Measurements from ENCODE around the gene NUAK2.

Gene NUAK2

DNA sequence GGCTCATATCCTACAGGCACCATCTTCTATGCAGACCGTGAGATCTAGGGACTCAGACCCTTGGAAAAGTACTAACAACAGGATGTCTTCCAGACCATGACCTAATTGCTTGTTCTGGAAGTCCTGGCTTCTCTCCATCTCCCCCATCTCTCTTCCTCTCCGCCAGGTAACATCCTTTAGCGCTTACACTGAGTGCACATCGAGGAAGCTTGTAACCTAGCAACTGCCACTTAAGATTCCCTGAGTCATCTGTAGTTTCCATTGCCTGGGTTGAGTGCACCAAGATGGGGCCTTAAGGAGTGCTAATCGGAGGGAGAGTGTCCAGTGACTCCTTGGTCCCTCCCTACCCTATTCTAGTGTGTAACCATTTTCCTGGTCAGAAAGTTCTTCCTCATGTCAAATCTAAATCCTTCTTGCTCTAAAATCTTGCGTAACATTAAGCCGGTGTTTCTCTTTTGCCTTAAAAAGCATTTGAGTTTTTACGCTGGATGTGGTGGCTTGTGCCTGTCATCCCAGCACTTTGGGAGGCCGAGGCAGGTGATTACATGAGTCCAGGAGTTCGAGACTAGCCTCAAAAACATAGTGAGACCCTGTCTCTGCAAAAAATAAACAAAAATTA, 25.5 kb upstream of the NUAK2 start:
- DNase-seq (ENCODE audit: low read depth in 2 of 2): no peak

DNA sequence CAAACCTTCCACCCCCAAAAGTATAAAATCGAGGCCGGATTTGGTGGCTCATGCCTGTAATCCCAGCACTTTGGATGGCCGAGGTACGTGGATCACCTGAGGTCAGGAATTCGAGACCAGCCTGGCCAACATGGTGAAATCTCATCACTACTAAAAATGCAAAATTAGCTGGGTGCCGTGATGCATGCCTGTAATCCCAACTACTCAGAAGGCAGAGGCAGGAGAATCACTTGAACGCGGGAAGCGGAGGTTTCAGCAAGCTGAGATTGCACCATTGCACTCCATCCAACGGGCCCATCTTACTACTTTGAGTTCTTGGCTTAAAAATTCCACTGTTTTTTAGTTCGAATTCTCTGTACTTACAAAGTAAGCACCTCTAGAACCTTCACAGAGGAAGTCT, 24.2 kb upstream of the NUAK2 start:
- no peak for DNase-seq (ENCODE audit: low read depth in 2 of 2)

DNA sequence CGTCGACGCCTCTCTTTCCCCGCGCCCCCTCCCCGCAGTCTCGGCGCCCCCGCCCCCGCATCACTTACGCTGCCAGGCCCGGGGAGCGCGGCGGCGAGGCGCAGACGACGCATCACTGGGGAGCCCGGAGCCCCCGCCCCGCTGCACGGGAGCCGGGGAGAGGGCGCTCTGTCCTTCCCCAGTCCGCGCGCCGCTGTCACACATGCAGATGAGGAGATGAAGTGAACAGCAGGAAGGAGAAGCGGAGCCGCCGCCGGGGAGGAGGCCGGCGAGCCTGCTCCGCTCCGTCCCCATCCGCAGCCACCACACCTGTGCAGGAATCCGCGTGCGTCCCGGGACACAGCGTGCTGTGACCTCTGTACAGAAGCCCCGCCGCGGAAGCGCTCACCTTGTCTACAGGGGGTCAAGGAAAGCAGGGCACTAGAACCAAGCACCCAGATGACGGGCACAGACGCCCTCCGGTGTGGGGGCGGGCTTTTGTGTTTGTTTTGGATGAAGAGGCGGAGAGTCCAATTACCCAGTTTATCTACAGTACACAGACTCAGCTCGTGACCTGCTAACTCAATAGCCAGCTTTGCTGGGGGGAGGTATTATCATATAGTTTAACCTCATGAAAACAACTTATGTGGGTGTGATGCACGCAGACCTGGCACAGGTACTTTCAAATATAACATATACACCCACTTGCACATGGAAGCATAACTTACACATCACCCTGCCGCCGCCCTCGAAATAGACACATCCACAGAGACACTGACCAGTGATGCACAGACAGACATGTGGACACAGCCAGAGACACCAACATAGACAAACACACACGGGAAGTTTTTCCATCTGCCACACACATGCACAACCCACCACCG, 22.8 kb upstream of the NUAK2 start:
- DNase-seq (ENCODE audit: low read depth in 2 of 2): peak; percentile 29 to 30

DNA sequence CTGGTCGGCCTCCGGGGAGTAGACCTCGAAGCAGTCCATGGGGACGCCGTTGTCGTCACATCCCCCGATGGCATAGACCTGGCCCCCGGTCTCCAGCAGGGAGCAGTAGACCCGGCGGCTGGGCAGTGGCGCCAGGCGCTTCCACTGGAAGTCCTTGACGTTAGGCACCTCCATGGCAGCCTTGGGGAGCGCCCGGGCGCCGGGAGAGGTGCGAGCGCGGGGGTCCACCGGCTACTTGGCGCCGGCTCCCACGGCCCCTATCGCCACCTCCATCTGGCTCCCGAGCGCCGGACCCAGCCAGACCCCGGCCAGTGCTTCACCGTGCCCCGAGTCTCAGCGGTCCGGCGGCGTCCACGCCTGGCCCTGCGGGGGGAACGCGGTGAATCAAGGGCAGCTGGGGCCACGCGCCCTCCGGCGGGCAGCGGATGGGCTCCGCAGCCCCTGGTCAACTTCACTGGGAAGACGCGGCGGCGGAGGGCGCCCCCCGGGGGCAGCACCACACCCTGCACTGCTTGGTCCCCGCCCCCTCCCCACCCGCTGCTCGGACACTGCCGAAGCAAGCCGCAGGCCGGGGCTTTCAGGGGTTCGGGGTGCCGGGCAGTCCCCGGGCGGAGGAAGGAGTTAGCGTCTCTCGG, 22.0 kb upstream of the NUAK2 start:
- DNase-seq (ENCODE audit: low read depth in 2 of 2): no peak

DNA sequence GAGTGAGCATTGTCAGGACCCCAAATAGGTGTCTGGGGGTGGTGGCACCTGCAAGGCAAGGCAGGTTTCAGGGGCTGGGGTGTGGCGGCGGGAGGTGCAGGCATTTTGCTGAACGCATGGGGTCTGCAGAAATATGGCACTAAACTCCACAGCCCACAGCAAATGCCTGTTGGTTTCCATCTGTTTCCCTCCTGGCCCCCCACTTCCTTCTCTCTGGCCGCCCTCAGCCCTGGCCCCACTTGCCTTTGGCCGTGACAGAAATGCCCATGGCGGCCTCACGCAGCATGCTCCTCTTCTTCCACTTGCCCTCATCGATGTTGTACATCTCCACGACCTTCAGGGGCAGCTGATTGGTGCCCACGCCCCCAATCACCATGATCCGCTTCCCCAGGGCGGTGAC, 21.4 kb upstream of the NUAK2 start:
- DNase-seq (ENCODE audit: low read depth in 2 of 2): no peak

DNA sequence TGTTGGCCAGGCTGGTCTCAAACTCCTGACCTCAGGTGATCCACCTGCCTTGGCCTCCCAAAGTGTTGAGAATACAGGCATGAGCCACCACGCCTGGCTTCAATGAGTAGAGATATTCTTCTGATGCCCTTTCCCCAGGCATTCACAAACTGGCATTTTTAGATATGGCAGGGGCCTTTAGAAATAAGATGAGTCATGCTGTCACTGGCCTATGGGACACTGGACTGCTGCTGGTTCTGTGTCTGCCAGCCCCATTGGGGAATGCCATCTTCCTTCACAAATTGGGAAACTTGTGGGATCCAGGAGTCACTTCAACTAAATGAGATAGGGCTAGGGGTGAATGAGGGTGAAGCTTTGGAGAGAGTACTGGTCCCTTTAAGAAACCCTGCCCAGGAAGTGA, 19.1 kb upstream of the NUAK2 start:
- DNase-seq (ENCODE audit: low read depth in 2 of 2): no peak

DNA sequence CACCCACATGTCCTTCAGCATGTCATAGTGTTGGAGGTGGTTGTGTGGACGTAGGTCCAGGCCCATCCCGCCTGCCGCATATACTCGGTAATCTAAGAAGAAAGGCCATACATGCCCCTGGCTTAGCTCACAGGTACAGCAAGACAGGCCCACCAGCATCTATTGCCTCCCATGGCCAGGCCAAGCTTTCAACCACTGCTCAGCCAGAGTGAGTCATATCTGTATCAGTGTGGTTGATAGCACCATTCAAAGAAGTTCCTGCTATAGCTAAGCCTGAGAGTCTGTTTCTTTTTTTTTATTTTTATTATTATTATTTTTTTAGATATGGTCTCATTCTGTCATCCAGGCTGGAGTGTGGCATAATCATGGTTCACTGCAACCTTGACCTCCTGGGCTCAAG, 18.2 kb upstream of the NUAK2 start:
- no peak for DNase-seq (ENCODE audit: low read depth in 2 of 2)

DNA sequence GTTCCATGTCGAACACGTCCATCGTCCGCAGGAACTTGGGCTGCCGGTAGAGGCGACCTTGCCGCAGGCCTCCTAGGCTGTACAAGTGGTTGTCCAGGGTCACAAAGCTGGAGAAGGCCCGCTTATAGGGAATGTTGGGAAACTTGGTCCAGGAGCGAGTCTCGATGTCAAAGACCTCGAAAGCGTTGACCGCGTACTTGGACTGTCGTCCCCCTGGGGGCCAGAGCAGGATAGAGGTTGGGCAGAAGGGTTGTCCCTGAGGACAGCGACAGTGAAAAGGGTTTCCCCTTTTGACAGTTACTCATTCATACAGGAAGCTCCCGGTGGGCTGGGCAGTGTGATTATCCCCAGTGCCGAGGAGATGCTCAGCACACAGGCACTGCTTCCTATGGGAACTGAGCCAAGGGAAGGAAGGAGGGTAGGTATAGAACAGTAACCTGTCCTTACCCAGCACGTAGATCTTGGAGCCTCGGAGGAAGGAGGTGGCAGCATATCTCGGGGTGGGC, 17.7 kb upstream of the NUAK2 start:
- no peak for DNase-seq (ENCODE audit: low read depth in 2 of 2)

DNA sequence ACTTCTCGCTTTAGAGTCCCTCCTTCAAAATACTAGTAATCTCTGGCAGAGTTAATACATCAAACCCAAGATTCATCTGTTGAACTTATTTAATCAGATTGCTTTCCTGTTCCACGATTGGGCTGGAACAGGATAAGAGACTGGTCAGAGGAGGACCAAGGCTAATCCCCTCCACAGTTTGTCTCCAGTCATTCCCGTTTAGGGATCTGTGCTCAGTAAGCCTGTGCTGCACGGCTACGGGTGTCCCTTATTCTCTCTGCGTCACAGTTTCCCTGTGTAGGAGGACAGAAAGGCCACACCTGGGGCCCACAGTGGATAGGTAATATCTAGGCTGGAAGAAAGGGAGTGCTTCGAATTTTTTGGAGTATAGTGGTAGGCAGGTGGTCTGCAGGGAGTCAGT, 16.5 kb upstream of the NUAK2 start:
- DNase-seq (ENCODE audit: low read depth in 2 of 2): no peak

DNA sequence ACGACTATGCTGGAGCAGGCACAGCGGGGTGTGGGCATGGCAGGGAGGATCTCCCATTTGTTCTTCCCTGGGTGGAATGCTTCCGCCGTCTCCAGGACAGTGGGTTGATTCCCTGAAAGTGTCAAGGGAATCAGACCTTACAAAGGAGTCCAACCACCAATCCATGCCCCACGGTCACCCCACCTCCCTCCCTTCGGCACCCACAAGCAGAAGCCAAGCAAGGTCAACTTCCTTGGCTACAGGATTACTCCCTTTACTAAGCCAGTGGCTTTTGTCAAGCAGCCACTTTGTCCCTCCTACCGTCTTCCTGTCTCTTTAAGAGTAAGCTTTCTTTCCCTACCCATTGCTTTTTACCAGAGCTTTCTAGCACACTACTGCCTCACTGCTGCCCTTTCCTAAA, 15.9 kb upstream of the NUAK2 start:
- DNase-seq (ENCODE audit: low read depth in 2 of 2): no peak

DNA sequence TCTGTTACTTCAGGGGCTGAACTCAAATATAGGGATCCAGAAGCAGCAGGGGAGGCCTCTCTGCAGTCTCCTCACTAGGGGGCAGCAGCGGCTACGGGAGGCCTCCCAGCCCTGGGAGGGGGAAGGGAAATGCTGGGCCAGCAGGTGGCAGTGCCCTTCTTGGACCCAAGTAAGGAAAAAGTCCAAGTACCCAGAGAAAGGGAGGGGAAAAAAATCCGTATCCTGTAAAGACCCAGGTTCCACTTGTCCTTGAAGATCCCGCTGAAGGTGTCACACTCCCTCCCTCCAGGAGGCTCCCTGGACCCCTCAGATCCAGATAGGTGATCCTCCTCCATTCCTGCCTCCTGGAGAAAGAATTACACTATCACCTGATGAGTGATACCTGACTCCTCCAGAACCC, 14.1 kb upstream of the NUAK2 start:
- peak; percentile 71 to 78 for DNase-seq (ENCODE audit: low read depth in 2 of 2)

DNA sequence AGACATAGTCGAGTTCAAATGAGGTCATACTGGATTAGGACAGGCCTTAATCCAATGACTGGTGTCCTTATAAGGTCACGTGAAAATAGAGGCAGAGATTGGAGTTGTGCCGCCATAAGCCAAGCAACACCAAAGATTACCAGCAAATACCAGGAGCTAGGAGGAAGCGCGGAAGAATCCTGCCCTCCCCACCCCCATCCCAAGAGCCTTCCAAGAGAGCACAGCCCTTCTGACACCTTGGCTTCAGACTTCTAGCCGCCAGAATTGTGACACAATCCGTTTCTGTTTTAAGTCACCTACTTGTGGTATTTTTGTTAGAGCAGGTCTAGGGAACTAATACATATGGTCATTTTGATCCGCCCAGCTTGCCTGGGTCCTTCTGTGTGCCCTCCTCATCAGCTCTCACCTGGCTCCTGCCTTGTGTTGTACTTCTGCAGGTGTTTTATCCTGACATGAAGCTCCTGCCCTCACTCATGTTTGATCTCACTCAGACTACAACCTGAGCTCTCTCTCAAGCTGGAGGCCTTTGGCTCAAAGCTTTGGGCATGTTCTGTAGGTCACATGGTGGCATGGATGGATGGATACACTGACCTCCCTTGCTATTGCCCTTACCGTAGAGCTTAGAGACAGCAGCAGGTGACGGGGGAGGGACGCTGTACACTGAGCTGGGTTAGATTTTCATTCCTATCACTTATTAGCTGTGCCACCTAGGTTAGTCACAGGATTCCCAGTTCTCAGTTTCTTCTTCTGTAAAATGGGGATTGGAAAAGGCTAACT, 10.7 kb upstream of the NUAK2 start:
- no peak for DNase-seq (ENCODE audit: low read depth in 2 of 2)

DNA sequence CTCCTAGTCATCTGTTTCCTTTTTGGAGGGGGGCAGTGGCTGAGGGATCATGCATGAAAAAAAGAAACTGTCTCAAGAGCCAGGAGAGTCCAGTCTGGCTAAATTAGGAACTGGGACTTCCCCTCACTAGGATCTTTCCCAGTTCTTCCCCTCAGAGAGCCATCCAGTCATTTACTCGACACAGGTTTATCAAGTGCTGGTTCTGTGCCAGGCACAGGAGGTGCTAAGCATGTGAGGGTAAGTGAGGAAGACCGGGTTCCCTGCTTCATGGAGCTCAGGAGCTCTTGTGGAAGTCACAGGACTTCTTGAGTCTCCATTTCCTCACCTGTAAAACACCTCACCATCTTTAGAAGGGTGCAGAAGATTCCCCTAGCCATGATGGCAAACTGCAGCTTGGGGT, 8.6 kb upstream of the NUAK2 start:
- no peak for DNase-seq (ENCODE audit: low read depth in 2 of 2)

DNA sequence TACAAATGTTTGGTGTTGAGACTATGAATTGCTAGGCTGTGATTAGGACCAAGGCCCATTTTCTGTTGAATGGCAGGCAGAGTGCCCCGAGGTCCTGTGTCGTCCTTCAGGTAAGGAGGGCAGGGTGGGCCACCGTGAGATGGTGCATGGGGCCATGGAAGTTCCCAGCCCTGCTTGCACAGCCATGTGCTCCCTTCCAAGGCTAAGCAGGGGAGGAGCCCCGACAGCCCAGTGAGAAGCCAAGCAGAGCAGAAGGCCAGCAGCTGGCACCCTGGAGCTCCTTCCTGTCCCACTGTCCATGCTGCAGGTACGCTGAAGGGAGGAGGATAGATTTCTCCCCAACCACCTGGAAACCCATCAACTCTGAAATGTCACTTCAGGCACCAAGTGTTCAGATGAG, 8.2 kb upstream of the NUAK2 start:
- DNase-seq (ENCODE audit: low read depth in 2 of 2): no peak

DNA sequence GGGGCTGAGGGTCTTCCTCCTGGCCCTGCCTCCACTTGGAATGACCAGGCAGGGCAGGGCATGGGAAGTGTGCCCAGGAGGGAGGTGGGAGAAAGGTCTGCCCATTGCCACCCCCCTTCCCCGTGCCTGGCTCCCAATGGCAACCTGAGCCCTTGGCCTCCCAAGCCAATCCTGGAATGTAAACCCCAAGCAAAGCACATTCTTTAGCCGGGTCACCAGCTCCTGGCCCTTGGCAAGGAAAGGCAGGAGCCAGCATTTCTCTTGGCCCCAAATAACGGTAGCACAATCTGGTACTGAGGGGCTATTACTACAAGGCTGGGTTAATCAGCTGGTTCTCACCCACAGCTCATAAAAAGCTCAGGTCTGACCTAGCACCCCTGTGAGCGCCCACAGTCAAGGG, 6.9 kb upstream of the NUAK2 start:
- no peak for DNase-seq (ENCODE audit: low read depth in 2 of 2)

DNA sequence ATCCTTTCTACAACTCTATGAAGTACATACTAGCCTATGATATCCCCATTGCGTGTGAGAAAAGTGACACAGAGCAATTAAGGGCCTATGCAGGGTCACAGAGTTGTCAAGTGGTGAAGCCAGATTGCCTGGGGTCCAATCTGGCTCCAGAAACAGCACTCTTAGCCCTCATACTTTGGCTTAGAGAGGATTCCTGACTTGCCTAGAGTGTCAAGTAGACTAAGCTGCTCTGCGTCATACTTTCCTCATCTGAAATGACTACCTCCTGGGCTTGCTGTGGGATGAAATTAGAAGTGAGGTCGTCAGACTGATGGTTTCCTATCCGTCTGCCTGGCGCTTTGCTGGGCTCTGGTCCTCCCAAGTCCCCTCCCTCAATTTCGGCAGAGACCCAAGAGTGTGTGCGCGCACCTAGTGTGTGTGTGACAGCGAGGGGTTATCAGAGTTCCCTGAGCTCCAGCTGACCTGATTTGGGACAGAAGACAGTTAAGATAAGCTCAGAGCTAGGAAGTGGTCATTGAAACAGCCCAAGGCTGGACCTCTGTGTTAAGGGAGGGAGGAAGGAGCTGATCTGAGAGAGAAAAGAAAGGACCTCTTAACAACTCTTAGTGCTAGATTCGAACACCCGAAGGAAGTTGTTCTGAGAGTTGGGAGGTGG, 5.4 kb upstream of the NUAK2 start:
- DNase-seq (ENCODE audit: low read depth in 2 of 2): no peak

DNA sequence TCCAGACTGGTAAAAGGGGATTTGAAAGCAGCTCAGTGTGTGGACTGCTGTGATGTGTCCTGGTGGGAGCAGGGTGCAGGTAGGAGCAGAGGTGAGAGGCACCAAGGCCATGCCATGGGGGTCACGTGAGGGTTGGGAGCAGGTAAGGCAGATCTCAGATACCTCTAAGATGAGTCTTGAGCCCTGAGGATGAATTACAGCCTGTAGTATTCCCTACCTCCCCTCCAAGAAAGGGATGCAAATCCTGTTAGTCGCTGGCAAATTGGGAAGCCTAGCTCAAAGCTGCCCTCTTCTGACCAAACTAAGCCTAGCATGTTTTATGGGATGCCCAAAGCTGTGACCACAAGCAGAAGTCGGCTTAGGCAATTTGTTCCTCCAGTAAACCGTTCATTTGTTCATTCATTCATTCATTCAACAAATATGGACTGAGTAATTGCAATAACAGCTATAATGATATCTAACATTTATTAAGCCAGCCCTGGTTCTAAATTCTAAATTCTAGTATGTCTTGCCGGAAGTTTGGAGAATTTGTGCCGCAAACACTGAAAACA, 3.9 kb upstream of the NUAK2 start:
- peak in 1 of 2 donors; percentile 32 for DNase-seq (ENCODE audit: low read depth in 2 of 2)

DNA sequence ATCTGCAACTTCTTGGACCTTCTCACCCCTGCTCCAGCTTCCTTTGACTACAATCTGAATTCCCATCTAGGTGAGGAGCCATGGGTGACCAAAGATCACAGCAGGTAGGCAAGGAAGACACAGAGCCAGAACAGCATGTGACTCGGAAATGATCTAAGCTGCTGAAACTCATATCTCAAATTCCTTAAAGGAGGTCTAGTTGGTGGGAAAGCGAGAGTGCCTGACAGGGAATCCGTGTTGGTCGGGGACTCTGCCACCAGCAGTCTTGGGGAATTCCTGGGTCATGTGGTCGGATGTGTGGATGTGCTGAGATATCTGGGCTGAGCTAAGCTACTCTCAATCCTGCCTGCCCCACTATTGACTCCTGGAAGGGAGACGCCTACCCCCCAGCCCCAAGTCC, 3.2 kb upstream of the NUAK2 start:
- DNase-seq (ENCODE audit: low read depth in 2 of 2): no peak

DNA sequence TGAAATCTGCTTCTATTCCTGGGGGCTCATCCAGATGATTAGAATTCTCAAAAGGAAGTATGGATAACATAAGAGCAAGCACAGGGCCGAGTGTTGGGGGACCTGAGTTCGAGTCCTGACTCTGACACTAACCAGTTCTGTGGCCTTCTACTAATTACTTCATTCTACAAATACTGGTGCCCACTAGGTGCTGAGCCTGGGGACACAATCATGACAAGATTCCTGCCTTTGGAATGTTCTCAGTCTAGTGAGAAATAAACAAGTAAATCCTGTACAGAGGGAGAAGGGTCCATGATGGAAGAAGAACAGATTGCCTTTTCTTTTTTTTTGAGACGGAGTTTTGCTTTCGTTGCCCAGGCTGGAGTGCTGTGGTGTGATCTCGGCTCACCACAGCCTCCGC, 2.2 kb upstream of the NUAK2 start:
- DNase-seq (ENCODE audit: low read depth in 2 of 2): no peak

DNA sequence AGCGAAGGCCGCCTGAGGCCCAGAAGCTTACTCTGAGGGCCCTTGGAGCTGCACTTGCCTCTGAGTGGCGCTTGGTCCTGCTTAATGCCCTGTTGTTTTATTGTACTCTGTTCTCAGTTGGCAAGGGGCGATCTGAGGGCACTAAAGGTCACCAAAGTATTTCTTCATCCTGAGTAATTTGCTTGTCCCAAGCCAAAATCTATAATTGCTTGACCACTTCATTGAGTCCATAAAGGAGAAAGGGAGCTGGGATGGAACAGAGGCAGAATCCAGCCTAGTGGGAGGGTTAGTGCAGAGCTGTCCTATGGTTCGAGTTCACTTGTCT, 376 bp upstream of the NUAK2 start:
- DNase-seq (ENCODE audit: low read depth in 2 of 2): no peak

Measured in stimulated activated CD4-positive, alpha-beta T cell treated with anti-CD3 and anti-CD28 coated beads, Interleukin-4, amount 100 ng/mL, for 48 hours (primary cell).